Type B pancreatic cell (in vitro differentiated cells): ENCODE measurements around the gene KIAA1671. TPM values are rescaled to one million over a fixed set of nuclear protein-coding genes. Genes with fewer than 3 reads are reported as not detected.

Source experiments
- DNase-seq: peaks from one replicate; pipeline ENCODE4 v3.0.0; 2021; ENCODE audit warnings: mixed read lengths; ENCODE audit not compliant: unreplicated experiment; ENCODE audit errors: extremely low spot score
- H3K27ac Mint-ChIP-seq: 2 replicates; pipeline ENCODE4 v1.8.0; 2021; ENCODE audit warnings: mild to moderate bottlenecking, mixed read lengths
- H3K27me3 Mint-ChIP-seq: 2 replicates; pipeline ENCODE4 v1.8.0; 2021; ENCODE audit warnings: mixed read lengths
- H3K36me3 Mint-ChIP-seq: 2 replicates; pipeline ENCODE4 v1.8.0; 2021; ENCODE audit warnings: mixed read lengths
- H3K4me1 Mint-ChIP-seq: one replicate; pipeline ENCODE4 v1.8.0; 2021; ENCODE audit warnings: mixed read lengths; ENCODE audit not compliant: unreplicated experiment
- H3K4me3 Mint-ChIP-seq: 2 replicates; pipeline ENCODE4 v1.8.0; 2021; ENCODE audit warnings: mild to moderate bottlenecking, mixed read lengths
- H3K9me3 Mint-ChIP-seq: 2 replicates; pipeline ENCODE4 v1.8.0; 2021; ENCODE audit warnings: mixed read lengths
- CTCF ChIP-seq: fragments of 200-600 bp; sonication (generic); conservative IDR thresholded peaks from 2 replicates; pipeline ENCODE4 v1.5.0; 2021; ENCODE audit warnings: antibody characterized with exemption, mild to moderate bottlenecking
- total RNA-seq: library from RNA; stranded (reverse); gene quantifications from 2 replicates; pipeline ENCODE4 v1.2.1, GENCODE V29; 2021; ENCODE audit warnings: low replicate concordance

Gene KIAA1671
- total RNA-seq, 1 donor from 2014 or later, result 22.9 TPM

GRCh38 chr22:25008666-25009065 lies 56.1 kb downstream of the KIAA1671 start:
- Mint-ChIP-seq H3K36me3 (no peaks in the 10 kb centered on the region), H3K9me3 (no peaks in the 10 kb centered on the region), H3K27me3 (no peaks in the 10 kb centered on the region), H3K4me3 (no peak overlapping the region), H3K27ac (no peak overlapping the region), H3K4me1 (peaks cover 10% of the 10 kb centered on the region)
- no peak for DNase-seq
- no peak for TF ChIP-seq CTCF

GRCh38 chr22:25012741-25013143 lies 60.2 kb downstream of the KIAA1671 start:
- H3K4me1 Mint-ChIP-seq, result peaks cover 14% of the 10 kb centered on the region
- no peak overlapping the region for H3K27ac Mint-ChIP-seq
- no peak overlapping the region for H3K4me3 Mint-ChIP-seq
- no peaks in the 10 kb centered on the region for H3K27me3 Mint-ChIP-seq
- H3K36me3 Mint-ChIP-seq, result peaks cover 12% of the 10 kb centered on the region
- TF ChIP-seq CTCF, result no peak
- H3K9me3 Mint-ChIP-seq, result no peaks in the 10 kb centered on the region
- no peak for DNase-seq

GRCh38 chr22:25013607-25014006 lies 61.1 kb downstream of the KIAA1671 start:
- H3K9me3 Mint-ChIP-seq, result no peaks in the 10 kb centered on the region
- no peaks in the 10 kb centered on the region for H3K27me3 Mint-ChIP-seq
- H3K27ac Mint-ChIP-seq, result peak overlapping the region; percentile 37
- peaks cover 20% of the 10 kb centered on the region for H3K36me3 Mint-ChIP-seq
- no peak for DNase-seq
- H3K4me1 Mint-ChIP-seq, result peaks cover 23% of the 10 kb centered on the region
- TF ChIP-seq CTCF, result no peak
- no peak overlapping the region for H3K4me3 Mint-ChIP-seq

- no peak for DNase-seq
- H3K4me3 Mint-ChIP-seq, result no peak overlapping the region
- no peaks in the 10 kb centered on the region for H3K27me3 Mint-ChIP-seq
- no peaks in the 10 kb centered on the region for H3K9me3 Mint-ChIP-seq
- no peak for TF ChIP-seq CTCF
- H3K4me1 Mint-ChIP-seq, result peaks cover 24% of the 10 kb centered on the region
- H3K36me3 Mint-ChIP-seq, result peaks cover 20% of the 10 kb centered on the region
- H3K27ac Mint-ChIP-seq, result no peak overlapping the region
Measured at GRCh38 chr22:25014896-25015755, 62.6 kb downstream of the KIAA1671 start.

GRCh38 chr22:25016311-25016710 lies 63.8 kb downstream of the KIAA1671 start:
- peaks cover 28% of the 10 kb centered on the region for H3K4me1 Mint-ChIP-seq
- peak overlapping the region; percentile 22 for H3K27ac Mint-ChIP-seq

More at GRCh38 chr22:25016311-25016710, 63.8 kb downstream of the KIAA1671 start:
- DNase-seq, result no peak
- no peak for TF ChIP-seq CTCF
- Mint-ChIP-seq H3K4me3 (no peak overlapping the region), H3K36me3 (peaks cover 20% of the 10 kb centered on the region), H3K27me3 (no peaks in the 10 kb centered on the region), H3K9me3 (no peaks in the 10 kb centered on the region)
